B cell (primary cell): ENCODE results near the gene PARD3.

Source experiments
- EZH2 ChIP-seq: IDR thresholded peaks from 2 replicates; pipeline ENCODE4 v1.6.1; 2012; ENCODE audit warnings: borderline replicate concordance, low read depth, mild to moderate bottlenecking, moderate library complexity, low read length; ENCODE audit not compliant: insufficient read depth, poor library complexity, severe bottlenecking
- TF ChIP-seq, protein P1 (sequence below): fragments of 200-600 bp; IDR thresholded peaks from one replicate; pipeline ENCODE4 v1.8.0; 2022; ENCODE audit warnings: antibody characterized with exemption, mild to moderate bottlenecking

DNA sequence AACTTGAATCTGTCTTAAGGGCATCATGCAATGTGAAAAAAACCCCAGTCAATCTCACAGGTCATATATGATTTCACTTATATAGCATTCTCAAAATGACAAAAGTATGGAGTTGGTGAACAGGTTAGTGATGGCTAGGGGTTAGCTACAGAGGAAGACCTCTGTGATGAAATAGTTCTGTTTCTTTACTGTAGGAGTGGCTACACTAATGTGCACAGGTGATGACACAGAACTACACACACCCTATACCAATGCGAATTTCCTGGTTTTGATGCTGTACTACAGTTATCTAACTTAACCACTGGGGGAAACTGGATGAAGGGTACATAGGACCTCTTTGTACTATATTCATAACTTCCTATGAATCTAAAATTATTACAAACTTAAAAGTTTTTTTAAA, 541.8 kb downstream of the PARD3 start:
- TF ChIP-seq, protein P1, sequence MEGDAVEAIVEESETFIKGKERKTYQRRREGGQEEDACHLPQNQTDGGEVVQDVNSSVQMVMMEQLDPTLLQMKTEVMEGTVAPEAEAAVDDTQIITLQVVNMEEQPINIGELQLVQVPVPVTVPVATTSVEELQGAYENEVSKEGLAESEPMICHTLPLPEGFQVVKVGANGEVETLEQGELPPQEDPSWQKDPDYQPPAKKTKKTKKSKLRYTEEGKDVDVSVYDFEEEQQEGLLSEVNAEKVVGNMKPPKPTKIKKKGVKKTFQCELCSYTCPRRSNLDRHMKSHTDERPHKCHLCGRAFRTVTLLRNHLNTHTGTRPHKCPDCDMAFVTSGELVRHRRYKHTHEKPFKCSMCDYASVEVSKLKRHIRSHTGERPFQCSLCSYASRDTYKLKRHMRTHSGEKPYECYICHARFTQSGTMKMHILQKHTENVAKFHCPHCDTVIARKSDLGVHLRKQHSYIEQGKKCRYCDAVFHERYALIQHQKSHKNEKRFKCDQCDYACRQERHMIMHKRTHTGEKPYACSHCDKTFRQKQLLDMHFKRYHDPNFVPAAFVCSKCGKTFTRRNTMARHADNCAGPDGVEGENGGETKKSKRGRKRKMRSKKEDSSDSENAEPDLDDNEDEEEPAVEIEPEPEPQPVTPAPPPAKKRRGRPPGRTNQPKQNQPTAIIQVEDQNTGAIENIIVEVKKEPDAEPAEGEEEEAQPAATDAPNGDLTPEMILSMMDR: no peak
- no peak for TF ChIP-seq EZH2
